Panc1 (cell line): Measurements from ENCODE around the gene DUT.

ENCODE experiments used
- POLR2AphosphoS5 ChIP-seq: IDR thresholded peaks from 2 replicates; pipeline ENCODE4 v1.6.1; 2012; ENCODE audit warnings: mild to moderate bottlenecking, low read depth, low read length, moderate library complexity
- SIN3A ChIP-seq: IDR thresholded peaks from 2 replicates; pipeline ENCODE4 v1.6.1; 2012; ENCODE audit warnings: low read depth, mild to moderate bottlenecking, low read length, moderate library complexity, borderline replicate concordance; ENCODE audit not compliant: insufficient read depth
- TCF7L2 ChIP-seq: IDR thresholded peaks from 2 replicates; pipeline ENCODE4 v1.6.1; 2011; ENCODE audit warnings: mild to moderate bottlenecking, low read depth, low read length, inconsistent platforms
- TF ChIP-seq, protein P1 (sequence below): fragments of 450-650 bp; IDR thresholded peaks from 2 replicates; pipeline ENCODE4 v1.5.1; 2017; ENCODE audit warnings: mild to moderate bottlenecking
- TF ChIP-seq, protein P2 (sequence below), 2 experiments: IDR thresholded peaks; 2 replicates each; pipeline ENCODE4 v1.6.1; 2011 to 2012; ENCODE audit warnings: low read depth in 2 of 2, control low read depth in 1 of 2, low read length in 1 of 2, mild to moderate bottlenecking in 1 of 2, moderate library complexity in 1 of 2; ENCODE audit not compliant: insufficient read depth in 1 of 2

DNA sequence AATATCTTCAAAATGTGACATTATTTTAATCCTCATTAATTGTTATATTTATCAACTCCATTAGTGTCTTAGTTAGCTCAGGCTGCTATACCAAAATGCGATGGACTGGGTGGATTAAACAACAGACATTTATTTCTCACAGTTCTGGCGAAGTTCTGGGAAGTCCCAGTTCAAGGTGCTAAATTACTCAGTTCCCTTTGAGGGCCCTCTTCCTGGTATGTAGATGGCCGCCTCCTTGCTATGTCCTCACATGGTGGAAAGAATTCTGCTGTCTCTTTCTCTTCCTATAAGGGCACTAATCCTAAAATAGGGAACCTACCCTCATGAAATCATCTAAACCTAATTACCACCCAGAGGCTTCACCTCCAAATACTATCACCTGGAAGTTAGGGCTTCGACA lies 38.8 kb upstream of the DUT start:
- TF ChIP-seq, protein P1, sequence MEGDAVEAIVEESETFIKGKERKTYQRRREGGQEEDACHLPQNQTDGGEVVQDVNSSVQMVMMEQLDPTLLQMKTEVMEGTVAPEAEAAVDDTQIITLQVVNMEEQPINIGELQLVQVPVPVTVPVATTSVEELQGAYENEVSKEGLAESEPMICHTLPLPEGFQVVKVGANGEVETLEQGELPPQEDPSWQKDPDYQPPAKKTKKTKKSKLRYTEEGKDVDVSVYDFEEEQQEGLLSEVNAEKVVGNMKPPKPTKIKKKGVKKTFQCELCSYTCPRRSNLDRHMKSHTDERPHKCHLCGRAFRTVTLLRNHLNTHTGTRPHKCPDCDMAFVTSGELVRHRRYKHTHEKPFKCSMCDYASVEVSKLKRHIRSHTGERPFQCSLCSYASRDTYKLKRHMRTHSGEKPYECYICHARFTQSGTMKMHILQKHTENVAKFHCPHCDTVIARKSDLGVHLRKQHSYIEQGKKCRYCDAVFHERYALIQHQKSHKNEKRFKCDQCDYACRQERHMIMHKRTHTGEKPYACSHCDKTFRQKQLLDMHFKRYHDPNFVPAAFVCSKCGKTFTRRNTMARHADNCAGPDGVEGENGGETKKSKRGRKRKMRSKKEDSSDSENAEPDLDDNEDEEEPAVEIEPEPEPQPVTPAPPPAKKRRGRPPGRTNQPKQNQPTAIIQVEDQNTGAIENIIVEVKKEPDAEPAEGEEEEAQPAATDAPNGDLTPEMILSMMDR = no peak
- TF ChIP-seq POLR2AphosphoS5 (no peak), TCF7L2 (no peak), SIN3A (no peak)
- TF ChIP-seq, protein P2, sequence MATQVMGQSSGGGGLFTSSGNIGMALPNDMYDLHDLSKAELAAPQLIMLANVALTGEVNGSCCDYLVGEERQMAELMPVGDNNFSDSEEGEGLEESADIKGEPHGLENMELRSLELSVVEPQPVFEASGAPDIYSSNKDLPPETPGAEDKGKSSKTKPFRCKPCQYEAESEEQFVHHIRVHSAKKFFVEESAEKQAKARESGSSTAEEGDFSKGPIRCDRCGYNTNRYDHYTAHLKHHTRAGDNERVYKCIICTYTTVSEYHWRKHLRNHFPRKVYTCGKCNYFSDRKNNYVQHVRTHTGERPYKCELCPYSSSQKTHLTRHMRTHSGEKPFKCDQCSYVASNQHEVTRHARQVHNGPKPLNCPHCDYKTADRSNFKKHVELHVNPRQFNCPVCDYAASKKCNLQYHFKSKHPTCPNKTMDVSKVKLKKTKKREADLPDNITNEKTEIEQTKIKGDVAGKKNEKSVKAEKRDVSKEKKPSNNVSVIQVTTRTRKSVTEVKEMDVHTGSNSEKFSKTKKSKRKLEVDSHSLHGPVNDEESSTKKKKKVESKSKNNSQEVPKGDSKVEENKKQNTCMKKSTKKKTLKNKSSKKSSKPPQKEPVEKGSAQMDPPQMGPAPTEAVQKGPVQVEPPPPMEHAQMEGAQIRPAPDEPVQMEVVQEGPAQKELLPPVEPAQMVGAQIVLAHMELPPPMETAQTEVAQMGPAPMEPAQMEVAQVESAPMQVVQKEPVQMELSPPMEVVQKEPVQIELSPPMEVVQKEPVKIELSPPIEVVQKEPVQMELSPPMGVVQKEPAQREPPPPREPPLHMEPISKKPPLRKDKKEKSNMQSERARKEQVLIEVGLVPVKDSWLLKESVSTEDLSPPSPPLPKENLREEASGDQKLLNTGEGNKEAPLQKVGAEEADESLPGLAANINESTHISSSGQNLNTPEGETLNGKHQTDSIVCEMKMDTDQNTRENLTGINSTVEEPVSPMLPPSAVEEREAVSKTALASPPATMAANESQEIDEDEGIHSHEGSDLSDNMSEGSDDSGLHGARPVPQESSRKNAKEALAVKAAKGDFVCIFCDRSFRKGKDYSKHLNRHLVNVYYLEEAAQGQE (IDR thresholded peaks at IDR 0.05; ENCODE audit: insufficient read depth in 1 of 2, low read depth in 2 of 2, low read length in 1 of 2) = no peak
